Mesenchymal stem cell (in vitro differentiated cells and primary cell): ENCODE results near the gene EMX2.
"Not testable (repeated sequence)": the region's sequence is repeated elsewhere in the genome, so short reads cannot be mapped to it uniquely, and the experiment has no call there.

ENCODE experiments used
- DNase-seq: peaks from one replicate; pipeline ENCODE4 v3.0.0-alpha.2; 2013
- H2AFZ ChIP-seq: one replicate; pipeline ENCODE4 v1.6.1; 2013; ENCODE audit warnings: low read depth, mild to moderate bottlenecking, control low read depth, inconsistent platforms, low read length, moderate library complexity
- H2AK5ac ChIP-seq: 2 replicates; pipeline ENCODE4 v1.6.1; 2013; ENCODE audit warnings: low read length, moderate library complexity, mild to moderate bottlenecking, inconsistent platforms; ENCODE audit not compliant: severe bottlenecking
- H2BK120ac ChIP-seq: one replicate; pipeline ENCODE4 v1.6.1; 2013; ENCODE audit warnings: low read depth, mild to moderate bottlenecking, inconsistent platforms, low read length, moderate library complexity
- H2BK12ac ChIP-seq, 2 experiments: one replicate each; pipeline ENCODE4 v1.6.1; 2013; ENCODE audit warnings: inconsistent platforms in 2 of 2, low read length in 2 of 2, mild to moderate bottlenecking in 2 of 2, moderate library complexity in 2 of 2, control low read depth in 1 of 2
- H2BK15ac ChIP-seq: one replicate; pipeline ENCODE4 v1.6.1; 2013; ENCODE audit warnings: mild to moderate bottlenecking, low read depth, inconsistent platforms; ENCODE audit not compliant: poor library complexity, severe bottlenecking
- H2BK5ac ChIP-seq: 2 replicates; pipeline ENCODE4 v1.6.1; 2013; ENCODE audit warnings: low read depth, mild to moderate bottlenecking, low read length, control low read depth, inconsistent platforms; ENCODE audit not compliant: poor library complexity, severe bottlenecking
- H3K14ac ChIP-seq, 2 experiments: one replicate each; pipeline ENCODE4 v1.6.1; 2013; ENCODE audit warnings: inconsistent platforms in 2 of 2, low read length in 2 of 2, control low read depth in 1 of 2, mild to moderate bottlenecking in 1 of 2, moderate library complexity in 1 of 2
- H3K18ac ChIP-seq, 2 experiments: one replicate each; pipeline ENCODE4 v1.6.1; 2013; ENCODE audit warnings: inconsistent platforms in 2 of 2, low read length in 2 of 2, control low read depth in 1 of 2, low read depth in 1 of 2, mild to moderate bottlenecking in 1 of 2
- H3K23ac ChIP-seq, 2 experiments: one replicate each; pipeline ENCODE4 v1.6.1; 2013; ENCODE audit warnings: inconsistent platforms in 2 of 2, low read length in 2 of 2, mild to moderate bottlenecking in 2 of 2, moderate library complexity in 2 of 2, control low read depth in 1 of 2
- H3K27ac ChIP-seq: 2 replicates; pipeline ENCODE4 v1.5.1; 2013; ENCODE audit warnings: mild to moderate bottlenecking, moderate library complexity, low read length, control low read depth, inconsistent platforms; ENCODE audit not compliant: poor library complexity, severe bottlenecking
- H3K27me3 ChIP-seq, 2 experiments: 2 replicates each; pipeline versions ENCODE4 v1.6.1 to v1.7.0; 2013; ENCODE audit warnings: low read length in 2 of 2, mild to moderate bottlenecking in 2 of 2, moderate library complexity in 2 of 2, control low read depth in 1 of 2, inconsistent platforms in 1 of 2; ENCODE audit not compliant: control insufficient read depth in 1 of 2, insufficient read depth in 1 of 2
- H3K36me3 ChIP-seq, 2 experiments: 2 replicates each; pipeline versions ENCODE4 v1.6.1 to v1.7.0; 2013; ENCODE audit warnings: low read length in 2 of 2, control low read depth in 1 of 2, inconsistent platforms in 1 of 2, low read depth in 1 of 2, mild to moderate bottlenecking in 1 of 2; ENCODE audit not compliant: insufficient read depth in 2 of 2, control insufficient read depth in 1 of 2
- H3K4ac ChIP-seq, 2 experiments: one replicate each; pipeline ENCODE4 v1.6.1; 2013; ENCODE audit warnings: inconsistent platforms in 2 of 2, low read length in 2 of 2, mild to moderate bottlenecking in 2 of 2, moderate library complexity in 2 of 2, control low read depth in 1 of 2, low read depth in 1 of 2
- H3K4me1 ChIP-seq: 2 replicates; pipeline ENCODE4 v1.6.1; 2013; ENCODE audit warnings: low read depth, low read length, control low read depth; ENCODE audit not compliant: control insufficient read depth, insufficient read depth
- H3K4me2 ChIP-seq: 2 replicates; pipeline ENCODE4 v1.6.1; 2013; ENCODE audit warnings: low read length, mild to moderate bottlenecking, inconsistent platforms; ENCODE audit not compliant: poor library complexity, severe bottlenecking
- H3K4me3 ChIP-seq, 2 experiments: 2 replicates each; pipeline versions ENCODE4 v1.5.1 to v1.7.0; 2013; ENCODE audit warnings: low read length in 2 of 2, mild to moderate bottlenecking in 2 of 2, control low read depth in 1 of 2, low read depth in 1 of 2; ENCODE audit not compliant: insufficient read depth in 1 of 2
- H3K79me1 ChIP-seq: replicated peaks from 2 replicates; pipeline ENCODE4 v1.6.1; 2013; ENCODE audit warnings: mild to moderate bottlenecking, control low read depth, low read length, inconsistent platforms; ENCODE audit not compliant: poor library complexity, severe bottlenecking
- H3K9ac ChIP-seq: 2 replicates; pipeline ENCODE4 v1.7.0; 2013; ENCODE audit warnings: mild to moderate bottlenecking, low read length, moderate library complexity
- H3K9me3 ChIP-seq: 2 replicates; pipeline ENCODE4 v1.7.0; 2013; ENCODE audit warnings: mild to moderate bottlenecking, low read length; ENCODE audit not compliant: control insufficient read depth
- H4K8ac ChIP-seq: one replicate; pipeline ENCODE4 v1.6.1; 2013; ENCODE audit warnings: inconsistent platforms, mild to moderate bottlenecking, low read length, moderate library complexity
- H4K91ac ChIP-seq: one replicate; pipeline ENCODE4 v1.6.1; 2013; ENCODE audit warnings: mild to moderate bottlenecking, low read length, inconsistent platforms
- WGBS: methylation state at CpG from one replicate; pipeline ENCODE4 v1.1.7; 2013; ENCODE audit warnings: mixed read lengths; 5-methylcytosine and 5-hydroxymethylcytosine counted together

Gene EMX2

DNA sequence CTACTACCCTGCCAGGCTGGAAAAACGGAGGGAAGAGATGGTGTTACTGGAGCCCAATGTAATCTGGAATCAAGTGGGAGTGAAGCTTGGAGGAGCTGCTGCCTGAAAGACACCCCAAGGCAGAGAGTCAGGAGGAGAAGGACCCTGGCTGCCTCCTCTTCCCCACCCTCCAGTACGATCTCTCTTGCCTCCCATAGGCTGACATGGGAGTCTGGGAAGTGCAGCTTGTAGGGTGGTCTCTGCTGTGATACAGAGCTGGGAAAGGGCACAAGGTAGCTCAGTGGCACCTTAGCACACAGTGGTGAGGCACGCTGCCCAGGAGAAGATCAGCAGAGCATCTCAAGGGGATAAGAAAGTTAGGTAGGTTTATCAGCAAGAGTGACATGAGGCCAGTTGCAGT is 35.9 kb downstream of the EMX2 start:
- no peak overlapping the region for H2BK15ac ChIP-seq
- no peak overlapping the region for H3K4me2 ChIP-seq
- H3K14ac ChIP-seq = no peak overlapping the region
- H3K9me3 ChIP-seq = no peaks in the 10 kb centered on the region
- H3K4ac ChIP-seq = no peak overlapping the region
- no peak overlapping the region for H3K27ac ChIP-seq
- H3K79me1 ChIP-seq = no peaks in the 10 kb centered on the region
- no peak overlapping the region for H2AFZ ChIP-seq
- H2BK120ac ChIP-seq = no peak overlapping the region
- WGBS = 76% methylated on average over 2 of the region's 3 CpGs
- DNase-seq = no peak
- H3K27me3 ChIP-seq = peaks cover 0 to 6% of the 10 kb centered on the region in 2 experiments
- H3K4me1 ChIP-seq = no peaks in the 10 kb centered on the region
- H3K18ac ChIP-seq = no peak overlapping the region
- H4K91ac ChIP-seq = no peak overlapping the region
- no peak overlapping the region for H2AK5ac ChIP-seq
- H2BK12ac ChIP-seq = no peak overlapping the region
- H3K36me3 ChIP-seq = no peaks in the 10 kb centered on the region
- H4K8ac ChIP-seq = no peak overlapping the region
- H3K9ac ChIP-seq = no peak overlapping the region
- H3K23ac ChIP-seq = no peak overlapping the region
- no peak overlapping the region for H2BK5ac ChIP-seq
- no peak overlapping the region for H3K4me3 ChIP-seq

DNA sequence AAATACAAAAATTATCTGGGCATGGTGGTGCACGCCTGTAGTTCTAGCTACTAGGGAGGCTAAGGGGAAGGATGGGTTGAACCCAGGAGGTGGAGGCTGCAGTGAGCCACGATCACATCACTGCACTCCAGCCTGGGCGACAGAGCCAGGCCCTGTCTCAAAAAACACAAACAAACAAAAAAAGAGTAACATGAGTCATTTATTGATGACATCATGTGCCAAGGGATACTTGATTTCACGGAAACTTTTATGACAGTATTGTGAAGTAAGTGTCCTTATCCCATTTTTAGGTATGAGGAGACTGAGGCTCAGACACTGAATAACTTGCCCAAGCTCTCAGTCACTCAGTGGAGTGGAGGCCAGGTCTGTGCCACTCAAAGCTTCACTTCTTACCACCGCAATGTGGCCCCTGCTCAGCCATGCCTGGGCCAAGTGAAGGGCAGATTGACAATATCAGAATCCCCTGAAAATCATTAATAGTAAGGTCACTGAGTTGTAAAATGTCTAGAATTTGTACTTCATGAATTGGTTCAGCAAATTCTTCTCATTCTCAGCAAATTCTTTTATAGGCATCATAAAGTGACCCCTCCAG is 36.5 kb downstream of the EMX2 start:
- peaks cover 0 to 6% of the 10 kb centered on the region in 2 experiments for H3K27me3 ChIP-seq
- H3K4me1 ChIP-seq = no peaks in the 10 kb centered on the region
- H3K23ac ChIP-seq = no peak overlapping the region
- H4K8ac ChIP-seq = no peak overlapping the region
- no peak overlapping the region for H2BK15ac ChIP-seq
- no peaks in the 10 kb centered on the region for H3K36me3 ChIP-seq
- no peaks in the 10 kb centered on the region for H3K79me1 ChIP-seq
- DNase-seq = no peak
- H3K4me3 ChIP-seq = no peak overlapping the region
- H2AFZ ChIP-seq = no peak overlapping the region
- H3K14ac ChIP-seq = no peak overlapping the region
- H2BK120ac ChIP-seq = no peak overlapping the region
- H2AK5ac ChIP-seq = no peak overlapping the region
- no peak overlapping the region for H2BK5ac ChIP-seq
- WGBS = 81% methylated on average over 3 of the region's 5 CpGs
- no peak overlapping the region for H3K18ac ChIP-seq
- no peak overlapping the region for H3K4me2 ChIP-seq
- no peak overlapping the region for H3K4ac ChIP-seq
- no peak overlapping the region for H3K9ac ChIP-seq
- no peaks in the 10 kb centered on the region for H3K9me3 ChIP-seq
- H2BK12ac ChIP-seq = no peak overlapping the region
- H4K91ac ChIP-seq = no peak overlapping the region
- no peak overlapping the region for H3K27ac ChIP-seq

DNA sequence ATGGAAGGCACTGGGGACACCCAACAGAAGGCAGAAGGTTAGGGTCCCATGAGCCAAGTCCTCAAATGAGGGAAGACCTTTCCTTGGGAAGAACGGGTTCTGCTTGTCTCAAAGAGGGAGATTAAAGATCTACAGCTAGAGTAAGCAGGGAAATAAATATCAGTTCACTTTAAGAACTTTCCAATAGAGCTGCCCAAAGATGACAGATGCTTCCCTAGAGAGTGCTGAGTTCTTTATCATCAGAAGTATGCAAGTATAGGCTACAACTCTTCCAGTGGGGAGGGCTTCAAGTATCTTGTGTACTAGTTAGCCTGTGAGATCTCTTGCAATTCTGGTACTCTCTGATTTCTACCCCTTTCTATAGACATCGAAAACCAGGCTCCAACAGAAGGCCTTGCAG is 39.4 kb downstream of the EMX2 start:
- H4K91ac ChIP-seq = no peak overlapping the region
- 40% methylated on average over 1 of the region's 2 CpGs for WGBS
- H2BK12ac ChIP-seq = no peak overlapping the region
- no peak overlapping the region for H2AFZ ChIP-seq
- no peak overlapping the region for H2BK5ac ChIP-seq
- no peak for DNase-seq
- no peak overlapping the region for H3K4me2 ChIP-seq
- no peak overlapping the region for H3K14ac ChIP-seq
- H4K8ac ChIP-seq = no peak overlapping the region
- H3K36me3 ChIP-seq = no peaks in the 10 kb centered on the region
- no peak overlapping the region for H3K4me3 ChIP-seq
- no peak overlapping the region for H3K27ac ChIP-seq
- H3K9ac ChIP-seq = no peak overlapping the region
- no peak overlapping the region for H3K4ac ChIP-seq
- no peaks in the 10 kb centered on the region for H3K4me1 ChIP-seq
- H3K27me3 ChIP-seq = no peaks in the 10 kb centered on the region
- H2BK120ac ChIP-seq = no peak overlapping the region
- no peak overlapping the region for H2AK5ac ChIP-seq
- H3K79me1 ChIP-seq = no peaks in the 10 kb centered on the region
- H3K23ac ChIP-seq = no peak overlapping the region
- no peaks in the 10 kb centered on the region for H3K9me3 ChIP-seq
- H2BK15ac ChIP-seq = no peak overlapping the region
- H3K18ac ChIP-seq = no peak overlapping the region

DNA sequence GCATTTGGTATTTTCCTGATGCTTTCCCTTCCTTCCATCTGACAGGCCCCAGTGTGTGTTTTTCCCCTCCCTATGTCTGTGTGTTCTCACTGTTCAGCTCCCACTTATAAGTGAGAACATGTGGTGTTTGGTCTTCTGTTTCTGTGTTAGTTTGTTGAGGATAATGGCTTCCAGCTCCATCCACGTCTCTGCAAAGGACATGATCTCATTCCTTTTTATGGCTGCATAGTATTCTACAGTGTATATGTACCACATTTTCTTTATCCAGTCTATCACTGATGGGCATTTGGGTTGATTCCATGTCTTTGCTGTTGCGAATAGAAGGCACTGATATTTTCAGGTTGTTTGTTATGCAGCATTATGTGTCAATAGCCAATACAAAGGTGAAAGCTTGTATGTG is 42.3 kb downstream of the EMX2 start:
- not testable (repeated sequence) for H2BK120ac ChIP-seq, H3K9ac ChIP-seq, H3K4ac ChIP-seq, H2BK12ac ChIP-seq, H3K4me1 ChIP-seq, H2BK15ac ChIP-seq, H3K27me3 ChIP-seq, H2BK5ac ChIP-seq, H3K27ac ChIP-seq, H3K4me2 ChIP-seq, H2AK5ac ChIP-seq, H3K9me3 ChIP-seq, H3K23ac ChIP-seq, H3K4me3 ChIP-seq, H3K18ac ChIP-seq, H3K36me3 ChIP-seq, DNase-seq, H3K79me1 ChIP-seq, H4K8ac ChIP-seq, H2AFZ ChIP-seq, H3K14ac ChIP-seq, H4K91ac ChIP-seq
- WGBS = 66% methylated on average over 1 of the region's 2 CpGs
